ENCODE results near the gene MICB. TPM values are rescaled to one million over a fixed set of nuclear protein-coding genes. Genes with fewer than 3 reads are reported as not detected.

Gene MICB
- total RNA-seq, 1 experiment from 2014 or later = 21.7 TPM

DNA sequence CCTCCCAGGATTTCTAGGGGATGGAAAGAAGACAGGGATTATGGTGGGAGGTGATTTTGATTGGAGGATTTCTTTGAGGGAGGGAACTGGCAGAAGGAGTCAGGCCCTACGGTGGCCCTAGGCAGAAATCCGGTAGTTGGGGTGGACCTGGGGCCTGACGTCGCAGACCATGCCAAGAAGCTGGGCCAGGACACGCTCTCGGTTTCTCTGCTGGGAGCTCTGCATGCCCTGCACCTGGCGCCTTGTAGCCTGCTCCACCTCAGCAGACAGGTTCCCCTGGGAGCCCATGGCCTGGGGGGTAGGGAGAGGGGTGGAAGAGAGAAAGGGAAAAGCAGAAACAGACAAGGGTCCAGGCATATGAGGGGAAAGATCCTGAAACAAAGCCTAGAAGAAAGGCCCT is 47.3 kb downstream of the MICB start:
- H3K9me2 ChIP-seq (ENCODE audit: insufficient read depth) = no peaks in the 10 kb centered on the region
- ATAC-seq (no peak), DNase-seq (ENCODE audit: low read depth, low spot score) (no peak)
- no peak overlapping the region for H3K9ac ChIP-seq (ENCODE audit: low read length)
- no peak overlapping the region for H2AFZ ChIP-seq (ENCODE audit: low read depth, low read length, poor library complexity, severe bottlenecking)
- H3K27me3 ChIP-seq (ENCODE audit: insufficient read depth, low read length) = no peaks in the 10 kb centered on the region
- intact Hi-C loops (cut with micrococcal nuclease) = loop anchor here (10.0 kb wide), 1 partner anchor 290 kb away; no protein-coding TSS in a partner anchor
- H3K4me1 ChIP-seq (ENCODE audit: control insufficient read depth in 1 of 2, insufficient read depth in 2 of 2, low read length in 2 of 2) = peaks cover 22 to 36% of the 10 kb centered on the region in 2 experiments
- CTCF ChIA-PET = interaction anchor here (5.0 kb wide), 1 partner anchor 53 kb away, joined by 78 read pairs; no protein-coding TSS in a partner anchor
- POLR2A ChIA-PET = no interaction called here
- peaks cover 9% of the 10 kb centered on the region in 2 experiments for H3K36me3 ChIP-seq (ENCODE audit: control insufficient read depth in 1 of 2, insufficient read depth in 2 of 2, low read length in 2 of 2)
- peaks cover 35% of the 10 kb centered on the region for H3K79me2 ChIP-seq (ENCODE audit: insufficient read depth, low read length)
- no peak overlapping the region for H3K4me3 ChIP-seq (replicated peaks in 1 of 2; ENCODE audit: low read depth in 1 of 2, low read length in 2 of 2)
- no peaks in the 10 kb centered on the region for H3K9me3 ChIP-seq (ENCODE audit: control insufficient read depth in 1 of 2, insufficient read depth in 1 of 2, low read depth in 1 of 2, low read length in 2 of 2)
- H3K4me2 ChIP-seq (ENCODE audit: low read length) = no peak overlapping the region
- H4K20me1 ChIP-seq (ENCODE audit: insufficient read depth) = peaks cover 8% of the 10 kb centered on the region; the same call in 1 of the 2 replicates
- TF ChIP-seq JUND (IDR thresholded peaks at IDR 0.05) (no peak), EGR1 (IDR thresholded peaks at IDR 0.05; ENCODE audit: low read depth) (no peak), SRF (IDR thresholded peaks at IDR 0.05; ENCODE audit: low read depth) (no peak), SP1 (IDR thresholded peaks at IDR 0.05; ENCODE audit: low read depth) (no peak), SIN3A (IDR thresholded peaks at IDR 0.05; ENCODE audit: low read depth) (no peak), EZH2phosphoT487 (IDR thresholded peaks at IDR 0.05; ENCODE audit: borderline replicate concordance) (no peak), EZH2 (IDR thresholded peaks at IDR 0.05) (no peak)
- TF ChIP-seq, protein P1, sequence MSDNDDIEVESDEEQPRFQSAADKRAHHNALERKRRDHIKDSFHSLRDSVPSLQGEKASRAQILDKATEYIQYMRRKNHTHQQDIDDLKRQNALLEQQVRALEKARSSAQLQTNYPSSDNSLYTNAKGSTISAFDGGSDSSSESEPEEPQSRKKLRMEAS (IDR thresholded peaks at IDR 0.05) = no peak
- TF ChIP-seq, protein P2, sequence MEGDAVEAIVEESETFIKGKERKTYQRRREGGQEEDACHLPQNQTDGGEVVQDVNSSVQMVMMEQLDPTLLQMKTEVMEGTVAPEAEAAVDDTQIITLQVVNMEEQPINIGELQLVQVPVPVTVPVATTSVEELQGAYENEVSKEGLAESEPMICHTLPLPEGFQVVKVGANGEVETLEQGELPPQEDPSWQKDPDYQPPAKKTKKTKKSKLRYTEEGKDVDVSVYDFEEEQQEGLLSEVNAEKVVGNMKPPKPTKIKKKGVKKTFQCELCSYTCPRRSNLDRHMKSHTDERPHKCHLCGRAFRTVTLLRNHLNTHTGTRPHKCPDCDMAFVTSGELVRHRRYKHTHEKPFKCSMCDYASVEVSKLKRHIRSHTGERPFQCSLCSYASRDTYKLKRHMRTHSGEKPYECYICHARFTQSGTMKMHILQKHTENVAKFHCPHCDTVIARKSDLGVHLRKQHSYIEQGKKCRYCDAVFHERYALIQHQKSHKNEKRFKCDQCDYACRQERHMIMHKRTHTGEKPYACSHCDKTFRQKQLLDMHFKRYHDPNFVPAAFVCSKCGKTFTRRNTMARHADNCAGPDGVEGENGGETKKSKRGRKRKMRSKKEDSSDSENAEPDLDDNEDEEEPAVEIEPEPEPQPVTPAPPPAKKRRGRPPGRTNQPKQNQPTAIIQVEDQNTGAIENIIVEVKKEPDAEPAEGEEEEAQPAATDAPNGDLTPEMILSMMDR (IDR thresholded peaks at IDR 0.05 in 2 of 3, conservative IDR thresholded peaks at IDR 0.05 in 1 of 3; ENCODE audit: borderline replicate concordance in 1 of 3, insufficient read depth in 1 of 3, low read depth in 2 of 3, low read length in 2 of 3) = no peak
- H3K27ac ChIP-seq (ENCODE audit: low read depth, low read length) = no peak overlapping the region
- BruUV-seq (replicated peaks) = no TSS peak
- RAD21 ChIA-PET (ENCODE audit: low non-redundant PET in 1 of 2, low total read pairs in 2 of 2, uncharacterized antibody in 2 of 2, unreplicated experiment in 2 of 2) = no interaction called here

All from HCT116 (cell line).